Measurements from ENCODE around the gene SIRT6.

The SIRT6 gene

GRCh38 chr19:4183967-4184717 lies 1.8 kb upstream of the SIRT6 start (continued):
- peak; percentile 71 for TF ChIP-seq IKZF3 (tag by site-specific recombination; IDR thresholded peaks at IDR 0.05)
- TF ChIP-seq ZNF560 (tag by site-specific recombination; IDR thresholded peaks at IDR 0.05; ENCODE audit: borderline replicate concordance), result no peak
- TF ChIP-seq PRDM1 (tag by site-specific recombination; IDR thresholded peaks at IDR 0.05), result no peak
- no peak for TF ChIP-seq ZNF549 (tag by site-specific recombination; IDR thresholded peaks at IDR 0.05)
- peak; percentile 82 for TF ChIP-seq ZNF335 (tag by site-specific recombination; conservative IDR thresholded peaks at IDR 0.05)
- no peak for TF ChIP-seq ZNF280D (tag by site-specific recombination; IDR thresholded peaks at IDR 0.05)
- no peak for TF ChIP-seq ZNF324 (tag by site-specific recombination; IDR thresholded peaks at IDR 0.05)
- TF ChIP-seq RBAK (tag by site-specific recombination; IDR thresholded peaks at IDR 0.05), result no peak
- no peak for TF ChIP-seq ZNF501 (tag by site-specific recombination; IDR thresholded peaks at IDR 0.05)
- TF ChIP-seq ZBTB20 (tag by site-specific recombination; IDR thresholded peaks at IDR 0.05), result no peak
- TF ChIP-seq ZNF214 (tag by site-specific recombination; IDR thresholded peaks at IDR 0.05; ENCODE audit: borderline replicate concordance), result no peak
- TF ChIP-seq ZNF677 (tag by site-specific recombination; IDR thresholded peaks at IDR 0.05), result no peak
- TF ChIP-seq PRDM10 (tag by site-specific recombination; IDR thresholded peaks at IDR 0.05), result peak; percentile 51
- TF ChIP-seq ZBTB6 (tag by site-specific recombination; IDR thresholded peaks at IDR 0.05), result peak; percentile 72; the same call in 1 of the 2 replicates
- TF ChIP-seq ZNF112 (tag by site-specific recombination; IDR thresholded peaks at IDR 0.05), result no peak
- peak; percentile 31; the same call in 1 of the 2 replicates for TF ChIP-seq ZBTB8A (tag by site-specific recombination; IDR thresholded peaks at IDR 0.05)
- TF ChIP-seq SP3 (tag by site-specific recombination; IDR thresholded peaks at IDR 0.05), result 0 out of 2 replicates have a peak, but pooled peaks have one; percentile 34
- TF ChIP-seq ZNF747 (tag by site-specific recombination; IDR thresholded peaks at IDR 0.05), result no peak
- peak; percentile 90 for TF ChIP-seq GLIS1 (tag by site-specific recombination; IDR thresholded peaks at IDR 0.05)
- TF ChIP-seq ZNF394 (tag by site-specific recombination; IDR thresholded peaks at IDR 0.05; ENCODE audit: borderline replicate concordance), result peak; percentile 69
- TF ChIP-seq ZNF391 (tag by site-specific recombination; IDR thresholded peaks at IDR 0.05; ENCODE audit: borderline replicate concordance, low read depth), result no peak
- no peak for TF ChIP-seq ZNF555 (tag by site-specific recombination; conservative IDR thresholded peaks at IDR 0.05)
- TF ChIP-seq ZNF221 (tag by site-specific recombination; IDR thresholded peaks at IDR 0.05; ENCODE audit: borderline replicate concordance), result no peak
- TF ChIP-seq ZFHX2 (tag by site-specific recombination; conservative IDR thresholded peaks at IDR 0.05), result peak; percentile 54
- TF ChIP-seq ZNF202 (tag by site-specific recombination; IDR thresholded peaks at IDR 0.05; ENCODE audit: borderline replicate concordance), result no peak
- TF ChIP-seq ZNF571 (tag by site-specific recombination; IDR thresholded peaks at IDR 0.05), result no peak

Measured in HEK293 (cell line).